ENCODE measurements around the gene PLCB4.
A peak's percentile ranks its signal among the peaks of the same experiment; 100 is the strongest.

Gene PLCB4

GRCh38 chr20:9286501-9287461 is 217.9 kb downstream of the PLCB4 start:
- no peak for DNase-seq

GRCh38 chr20:9287826-9288225 is 218.9 kb downstream of the PLCB4 start:
- no peak for DNase-seq

GRCh38 chr20:9290331-9290730 is 221.4 kb downstream of the PLCB4 start:
- DNase-seq, result no peak

- DNase-seq, result no peak
These were observed 224.3 kb downstream of the PLCB4 start for GRCh38 chr20:9293145-9293544.

GRCh38 chr20:9294041-9294440 is 225.2 kb downstream of the PLCB4 start:
- DNase-seq, result no peak

GRCh38 chr20:9298906-9299305 is 230.0 kb downstream of the PLCB4 start:
- no peak for DNase-seq

GRCh38 chr20:9300080-9300479 is 231.2 kb downstream of the PLCB4 start:
- DNase-seq, result no peak

GRCh38 chr20:9300534-9300933 is 231.6 kb downstream of the PLCB4 start:
- no peak for DNase-seq

GRCh38 chr20:9301129-9302090 is 232.5 kb downstream of the PLCB4 start:
- DNase-seq, result no peak

GRCh38 chr20:9302091-9302462 is 233.2 kb downstream of the PLCB4 start:
- no peak for DNase-seq

- DNase-seq, result no peak
These were observed 237.6 kb downstream of the PLCB4 start for GRCh38 chr20:9306521-9306920.

GRCh38 chr20:9308056-9308455 is 239.2 kb downstream of the PLCB4 start:
- no peak for DNase-seq

GRCh38 chr20:9311132-9311531 is 242.2 kb downstream of the PLCB4 start:
- DNase-seq, result no peak

GRCh38 chr20:9319687-9320384 is 250.9 kb downstream of the PLCB4 start:
- DNase-seq, result peak; percentile 30

GRCh38 chr20:9321007-9321406 is 252.1 kb downstream of the PLCB4 start:
- no peak for DNase-seq

- DNase-seq, result no peak
These were observed 253.8 kb downstream of the PLCB4 start for GRCh38 chr20:9322661-9323060.

- DNase-seq, result no peak
These were observed 254.7 kb downstream of the PLCB4 start for GRCh38 chr20:9323622-9324021.

GRCh38 chr20:9329355-9330101 is 260.6 kb downstream of the PLCB4 start:
- DNase-seq, result no peak

GRCh38 chr20:9330151-9330550 is 261.3 kb downstream of the PLCB4 start:
- no peak for DNase-seq

GRCh38 chr20:9331707-9332435 is 263.0 kb downstream of the PLCB4 start:
- DNase-seq, result no peak

GRCh38 chr20:9332791-9333479 is 264.0 kb downstream of the PLCB4 start:
- DNase-seq, result peak; percentile 34
